Panc1 (cell line): Measurements from ENCODE around the gene RAPGEF5. TPM values are rescaled to one million over a fixed set of nuclear protein-coding genes. Genes with fewer than 3 reads are reported as not detected.

Source experiments
- ATAC-seq: fragments of 200-7000 bp; cut with Tn5 transposase; 2 replicates; pipeline ENCODE4 v1.9.1; 2020; ENCODE audit warnings: mild to moderate bottlenecking, moderate library complexity
- BruUV-seq: library from RNA; stranded (reverse); fragments of 400-500 nt; replicated peaks from 2 replicates; lab custom pipeline; 2021; lab: Mats Ljungman, UMichigan
- CTCF ChIA-PET: fragments of 300-600 bp; sonication (Branson Sonifier 250); formaldehyde crosslinking; loops from one replicate; lab custom pipeline; 2022; ENCODE audit warnings: antibody characterized with exemption; lab: Charles Lee
- POLR2A ChIA-PET: fragments of 300-600 bp; sonication (Branson Sonifier 250); formaldehyde crosslinking; loops from one replicate; lab custom pipeline; 2022; ENCODE audit warnings: antibody characterized with exemption; lab: Charles Lee
- DNase-seq: peaks from one replicate; pipeline ENCODE4 v3.0.0-alpha.2; 2010; ENCODE audit warnings: low read depth, low spot score
- H3K27ac ChIP-seq: 2 replicates; pipeline ENCODE4 v1.5.1; 2011; ENCODE audit warnings: mild to moderate bottlenecking, low read length, inconsistent platforms
- H3K27me3 ChIP-seq: fragments of 200-500 bp; sonication (Bioruptor generic); 2 replicates; pipeline ENCODE4 v1.6.0; 2014; ENCODE audit warnings: low read length, inconsistent platforms; ENCODE audit not compliant: control insufficient read depth, insufficient read depth
- H3K36me3 ChIP-seq: fragments of 200-500 bp; sonication (Bioruptor generic); 2 replicates; pipeline ENCODE4 v1.5.1; 2014; ENCODE audit warnings: inconsistent platforms, mild to moderate bottlenecking, low read length, moderate library complexity; ENCODE audit not compliant: control insufficient read depth, insufficient read depth
- H3K4me1 ChIP-seq: 2 replicates; pipeline ENCODE4 v1.5.1; 2011; ENCODE audit warnings: inconsistent platforms, mild to moderate bottlenecking, low read length, moderate library complexity; ENCODE audit not compliant: control insufficient read depth, insufficient read depth
- H3K4me3 ChIP-seq, 2 experiments: 2 replicates each; pipeline ENCODE4 v1.5.1; 2011 to 2012; ENCODE audit warnings: low read depth in 2 of 2, low read length in 2 of 2, mild to moderate bottlenecking in 2 of 2, inconsistent platforms in 1 of 2, moderate library complexity in 1 of 2
- H3K9me3 ChIP-seq: fragments of 200-500 bp; sonication (Bioruptor generic); 2 replicates; pipeline ENCODE4 v1.5.1; 2014; ENCODE audit warnings: low read depth, mild to moderate bottlenecking, inconsistent platforms, low read length, moderate library complexity; ENCODE audit not compliant: control insufficient read depth, insufficient read depth
- CTCF ChIP-seq: fragments of 450-650 bp; IDR thresholded peaks from 2 replicates; pipeline ENCODE4 v1.5.1; 2017; ENCODE audit warnings: mild to moderate bottlenecking
- POLR2AphosphoS5 ChIP-seq: IDR thresholded peaks from 2 replicates; pipeline ENCODE4 v1.6.1; 2012; ENCODE audit warnings: mild to moderate bottlenecking, low read depth, low read length, moderate library complexity
- REST ChIP-seq, 2 experiments: IDR thresholded peaks; 2 replicates each; pipeline ENCODE4 v1.6.1; 2011 to 2012; ENCODE audit warnings: low read depth in 2 of 2, control low read depth in 1 of 2, low read length in 1 of 2, mild to moderate bottlenecking in 1 of 2, moderate library complexity in 1 of 2; ENCODE audit not compliant: insufficient read depth in 1 of 2
- SIN3A ChIP-seq: IDR thresholded peaks from 2 replicates; pipeline ENCODE4 v1.6.1; 2012; ENCODE audit warnings: low read depth, mild to moderate bottlenecking, low read length, moderate library complexity, borderline replicate concordance; ENCODE audit not compliant: insufficient read depth
- TCF7L2 ChIP-seq: IDR thresholded peaks from 2 replicates; pipeline ENCODE4 v1.6.1; 2011; ENCODE audit warnings: mild to moderate bottlenecking, low read depth, low read length, inconsistent platforms
- in situ Hi-C: cut with HindIII; loops from 2 replicates; pipeline ENCODE4 v1.10.0; 2016; ENCODE audit warnings: low sequenced_read_pairs, low pct_unique_long_range_greater_than_20kb
- intact Hi-C: fragments of 100-400 bp; cut with micrococcal nuclease; formaldehyde crosslinking; loops from one replicate; pipeline ENCODE4 v1.10.0; 2022; ENCODE audit not compliant: unreplicated experiment
- total RNA-seq: library from RNA; stranded (reverse); gene quantifications from one replicate; pipeline ENCODE4 v1.2.1, GENCODE V29; 2021; ENCODE audit not compliant: unreplicated experiment

Gene RAPGEF5
- total RNA-seq, 1 experiment from 2014 or later, result 1.4 TPM

- DNase-seq (no peak), ATAC-seq (no peak)
- in situ Hi-C loops, result no loop called here
- Histone ChIP-seq H3K4me1 (no peaks in the 10 kb centered on the region), H3K36me3 (no peaks in the 10 kb centered on the region), H3K27me3 (no peaks in the 10 kb centered on the region; the same call in 1 of the 2 replicates), H3K4me3 (no peak overlapping the region), H3K9me3 (no peaks in the 10 kb centered on the region), H3K27ac (no peak overlapping the region)
- ChIA-PET POLR2A (no interaction called here), CTCF (no interaction called here)
- no TSS peak for BruUV-seq
- no peak for TF ChIP-seq CTCF
- no peak for TF ChIP-seq TCF7L2
- TF ChIP-seq POLR2AphosphoS5, result no peak
- TF ChIP-seq SIN3A, result no peak
- TF ChIP-seq REST (IDR thresholded peaks at IDR 0.05; ENCODE audit: insufficient read depth in 1 of 2, low read depth in 2 of 2, low read length in 1 of 2), result no peak
- intact Hi-C loops, result no loop called here
These were observed 33.2 kb downstream of the RAPGEF5 start for GRCh38 chr7:22323714-22324113.

- H3K4me1 ChIP-seq, result no peaks in the 10 kb centered on the region
- ChIA-PET POLR2A (no interaction called here), CTCF (no interaction called here)
- DNase-seq (no peak), ATAC-seq (no peak)
- no peaks in the 10 kb centered on the region for H3K27me3 ChIP-seq
- no peaks in the 10 kb centered on the region for H3K36me3 ChIP-seq
- no peak for TF ChIP-seq CTCF
- TF ChIP-seq SIN3A, result no peak
- TF ChIP-seq POLR2AphosphoS5, result no peak
- no peak for TF ChIP-seq TCF7L2
- no peak for TF ChIP-seq REST (IDR thresholded peaks at IDR 0.05; ENCODE audit: insufficient read depth in 1 of 2, low read depth in 2 of 2, low read length in 1 of 2)
- intact Hi-C loops, result no loop called here
- H3K27ac ChIP-seq, result no peak overlapping the region
- no peak overlapping the region for H3K4me3 ChIP-seq
- no peaks in the 10 kb centered on the region for H3K9me3 ChIP-seq
- BruUV-seq, result no TSS peak
- in situ Hi-C loops, result no loop called here
These were observed 36.5 kb downstream of the RAPGEF5 start for GRCh38 chr7:22320416-22320815.
